Heart left ventricle (tissue), 16 donors: ENCODE data around the gene NACC2. TPM values are rescaled to one million over a fixed set of nuclear protein-coding genes. Genes with fewer than 3 reads are reported as not detected.
A peak's percentile ranks its signal among the peaks of the same experiment; 100 is the strongest.

Source experiments
- ATAC-seq, 4 donors: fragments of 200-7000 bp; cut with Tn5 transposase; one replicate each; pipeline ENCODE4 v1.9.1; 2020 to 2022; ENCODE audit warnings: moderate library complexity in 4 of 4, mild to moderate bottlenecking in 3 of 4, moderate number of reproducible peaks in 1 of 4
- DNase-seq, 5 donors: peaks; one replicate each; pipeline ENCODE4 v3.0.0-alpha.2; 2020
- H3K27ac ChIP-seq, 12 donors: fragments of 200-600 bp; sonication (generic) in 4 of 12; one replicate each; pipeline versions ENCODE4 v1.5.0 to v1.8.0; 2016 to 2022; ENCODE audit warnings: mild to moderate bottlenecking in 2 of 12
- H3K27me3 ChIP-seq, 9 donors: fragments of 200-600 bp; sonication (generic) in 2 of 9; one replicate each; pipeline versions ENCODE4 v1.5.1 to v1.8.0; 2016 to 2022; ENCODE audit warnings: mild to moderate bottlenecking in 3 of 9
- H3K36me3 ChIP-seq, 9 donors: fragments of 200-600 bp; sonication (generic) in 2 of 9; one replicate each; pipeline versions ENCODE4 v1.5.0 to v1.8.0; 2018 to 2022; ENCODE audit warnings: mild to moderate bottlenecking in 2 of 9
- H3K4me1 ChIP-seq, 12 donors: fragments of 200-600 bp; sonication (generic) in 4 of 12; one replicate each; pipeline versions ENCODE4 v1.5.0 to v1.8.0; 2016 to 2022; ENCODE audit warnings: mild to moderate bottlenecking in 3 of 12
- H3K4me3 ChIP-seq, 12 donors: fragments of 200-600 bp; sonication (generic) in 4 of 12; one replicate each; pipeline versions ENCODE4 v1.5.0 to v1.8.0; 2017 to 2022; ENCODE audit warnings: mild to moderate bottlenecking in 9 of 12, moderate library complexity in 4 of 12
- H3K9me3 ChIP-seq, 12 donors: fragments of 200-600 bp; sonication (generic) in 4 of 12; one replicate each; pipeline versions ENCODE4 v1.5.0 to v1.8.0; 2016 to 2022; ENCODE audit warnings: mild to moderate bottlenecking in 1 of 12
- POLR2A ChIP-seq, 2 donors: fragments of 450-650 bp; IDR thresholded peaks; one replicate each; pipeline ENCODE4 v1.6.1; 2017; ENCODE audit warnings: antibody characterized with exemption in 2 of 2, mild to moderate bottlenecking in 2 of 2, moderate library complexity in 2 of 2
- WGBS, 4 donors: extraction: QIAGEN DNeasy Blood & Tissue Kit in 2 of 4; methylation state at CpG; one replicate each; pipeline versions ENCODE4 v1.1.5 to v1.1.7; 2013 to 2018; 5-methylcytosine and 5-hydroxymethylcytosine counted together
- intact Hi-C, 10 donors: fragments of 100-400 bp; cut with DNase I; formaldehyde crosslinking; loops; one replicate each; pipeline versions ENCODE4 v1.11.1 to v1.14.2; 2022
- polyA plus RNA-seq, 2 donors: library from polyadenylated mRNA; stranded (reverse); fragments of 200-250 nt; gene quantifications; one replicate each; pipeline ENCODE4 v1.2.3, GENCODE V29; 2013
- total RNA-seq, 9 donors: library from RNA; depleted of rRNA in 2 of 9; stranded (reverse); fragments of >200 nt in 2 of 9; fragmentation: NEBNext Ultra II Directional in 3 of 9; extraction: Animal tissue kit (Norgen Biotek cat#: 25700) in 3 of 9; gene quantifications; one replicate each; pipeline versions ENCODE4 v1.1.0 to v1.2.4, GENCODE V29; 2016 to 2023
- TF ChIP-seq, protein P1 (sequence below), 12 donors: fragments of 200-600 bp; sonication (generic) in 4 of 12; IDR thresholded peaks; one replicate each; pipeline versions ENCODE4 v1.5.0 to v1.8.0; 2018 to 2022; ENCODE audit warnings: antibody characterized with exemption in 12 of 12, mild to moderate bottlenecking in 5 of 12
- donor health status: ischemic (EF 13 %, LVEDD 7.1; RV severe dilation, severe dysfunction).
- donor health status: healthy with polysubstance abuse.
- donor health status: DM: no; HTN: yes; CAD: no.
- donor health status: DM: no; HTN: no; CAD: no.
- donor health status: ischemic (EF 25% LVEDD 6.9; RV normal size, moderate dysfunction).
- donor health status: ischemic (EF 25% LVEDD 5.7; RV mildly dilated, moderate dysfunction).
- donor health status: healthy.
- donor health status: DM: yes; HTN: yes; CAD: no.
- donor health status: ischemic (EF 35%, LVEDD 5.7; RV mildly dilated, moderate dysfunction).
- donor health status: nonischemic (EF 11% LVEDD 7.7; RV severe dilation, severe dysfunction).
- donor health status: DM: yes; HTN: yes; CAD: no.
- donor health status: PGD.
- donor health status: ischemic (EF 29% LVEDD 5.4; RV normal size, mild dysfunction).
- donor health status: nonischemic (EF 23%, LVEDD 6.1; RV moderate dilation, normal function).

The NACC2 gene
- total and polyA plus RNA-seq, 11 donors: 17.9 to 66.5 (median 47.4) TPM

DNA sequence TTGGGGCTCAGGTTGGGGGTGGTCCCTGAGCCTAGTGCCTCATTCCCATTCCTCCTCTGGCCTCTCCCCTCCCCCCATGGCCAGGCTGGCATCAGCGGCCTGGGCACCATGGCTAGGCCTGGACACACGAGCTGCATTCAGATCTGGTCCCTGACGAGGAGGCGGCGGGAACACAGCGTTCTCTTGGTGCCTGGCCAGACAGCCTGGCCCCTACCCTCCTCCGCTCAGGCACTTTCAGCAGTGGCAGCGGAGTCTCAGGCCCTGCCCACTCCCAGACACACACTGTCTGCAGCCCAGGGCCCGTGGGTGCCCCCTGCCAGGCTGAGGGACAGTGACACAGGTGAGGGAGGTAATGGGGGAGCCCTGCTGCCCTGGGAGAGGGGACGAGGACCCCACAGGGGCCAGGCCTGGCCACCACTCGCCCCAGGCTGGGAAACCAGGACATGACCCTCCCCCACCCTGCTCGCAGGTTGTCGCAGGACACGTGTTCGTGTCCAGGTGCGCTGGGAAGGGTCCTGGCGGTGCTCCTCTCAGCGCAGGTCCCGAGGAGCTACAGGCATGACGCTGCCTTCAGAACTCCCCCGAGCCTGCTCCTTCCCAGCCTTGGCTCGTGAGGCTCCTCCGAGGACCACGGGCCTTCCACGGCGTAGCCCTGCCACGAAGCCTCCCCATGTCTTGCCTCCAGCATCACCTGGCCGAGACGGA, 114.0 kb downstream of the NACC2 start:
- peak; percentile 64 to 82 (median 76) for ATAC-seq
- Histone ChIP-seq H3K36me3 (no peaks in the 10 kb centered on the region), H3K4me1 (peaks cover 0 to 14% (median 9%) of the 10 kb centered on the region in 12 donors), H3K4me3 (no peak overlapping the region), H3K27me3 (peaks cover 0 to 3% (median 0%) of the 10 kb centered on the region in 9 donors), H3K27ac (no peak overlapping the region), H3K9me3 (no peaks in the 10 kb centered on the region)
- intact Hi-C loops: no loop called here
- peak in 2 of 5 donors; percentile 60 to 68 for DNase-seq
- TF ChIP-seq POLR2A (IDR thresholded peaks at IDR 0.05): no peak
- TF ChIP-seq, protein P1, sequence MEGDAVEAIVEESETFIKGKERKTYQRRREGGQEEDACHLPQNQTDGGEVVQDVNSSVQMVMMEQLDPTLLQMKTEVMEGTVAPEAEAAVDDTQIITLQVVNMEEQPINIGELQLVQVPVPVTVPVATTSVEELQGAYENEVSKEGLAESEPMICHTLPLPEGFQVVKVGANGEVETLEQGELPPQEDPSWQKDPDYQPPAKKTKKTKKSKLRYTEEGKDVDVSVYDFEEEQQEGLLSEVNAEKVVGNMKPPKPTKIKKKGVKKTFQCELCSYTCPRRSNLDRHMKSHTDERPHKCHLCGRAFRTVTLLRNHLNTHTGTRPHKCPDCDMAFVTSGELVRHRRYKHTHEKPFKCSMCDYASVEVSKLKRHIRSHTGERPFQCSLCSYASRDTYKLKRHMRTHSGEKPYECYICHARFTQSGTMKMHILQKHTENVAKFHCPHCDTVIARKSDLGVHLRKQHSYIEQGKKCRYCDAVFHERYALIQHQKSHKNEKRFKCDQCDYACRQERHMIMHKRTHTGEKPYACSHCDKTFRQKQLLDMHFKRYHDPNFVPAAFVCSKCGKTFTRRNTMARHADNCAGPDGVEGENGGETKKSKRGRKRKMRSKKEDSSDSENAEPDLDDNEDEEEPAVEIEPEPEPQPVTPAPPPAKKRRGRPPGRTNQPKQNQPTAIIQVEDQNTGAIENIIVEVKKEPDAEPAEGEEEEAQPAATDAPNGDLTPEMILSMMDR (IDR thresholded peaks at IDR 0.05): no peak
- WGBS, 4 donors: 84 to 100% (median 88%) methylated on average over 4 to 29 of the region's 29 CpGs

DNA sequence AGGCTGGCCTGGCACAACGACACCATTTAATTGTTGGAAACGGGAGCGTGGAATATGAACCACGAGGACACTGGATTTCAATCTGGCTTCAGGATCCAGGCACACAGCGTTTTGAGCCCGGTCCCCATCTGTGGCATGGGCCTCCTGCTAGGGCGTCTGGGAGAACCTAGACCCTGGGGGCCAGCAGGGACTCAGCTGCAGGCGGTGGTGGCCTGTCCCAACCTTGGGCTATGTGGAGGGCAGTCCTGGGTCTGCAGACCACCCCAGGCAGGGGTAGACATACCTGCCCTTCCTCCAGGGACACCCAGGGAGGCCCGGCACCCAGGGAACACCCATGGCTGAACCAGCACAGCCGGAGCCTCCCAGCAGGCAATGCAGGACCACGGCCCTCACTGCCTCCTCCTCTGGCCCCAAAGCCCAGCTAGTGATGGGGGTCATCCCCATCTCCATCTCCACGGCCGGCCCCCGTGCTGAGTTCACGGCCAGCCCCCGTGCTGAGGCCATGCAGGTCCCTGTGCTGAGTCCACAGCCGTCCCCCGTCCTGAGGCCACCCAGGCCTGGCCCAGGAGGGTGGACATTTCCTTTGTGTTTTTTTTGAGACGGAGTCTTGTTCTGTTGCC, 115.4 kb downstream of the NACC2 start:
- Histone ChIP-seq H3K27ac (no peak overlapping the region), H3K36me3 (no peaks in the 10 kb centered on the region), H3K4me3 (no peak overlapping the region), H3K4me1 (peaks cover 0 to 14% (median 9%) of the 10 kb centered on the region in 12 donors), H3K9me3 (no peaks in the 10 kb centered on the region), H3K27me3 (peaks cover 0 to 3% (median 0%) of the 10 kb centered on the region in 9 donors)
- 65 to 71% (median 67%) methylated on average over 18 to 19 of the region's 19 CpGs for WGBS, 4 donors
- DNase-seq (no peak), ATAC-seq (no peak)
- intact Hi-C loops: no loop called here
- TF ChIP-seq, protein P1 (IDR thresholded peaks at IDR 0.05): no peak
- TF ChIP-seq POLR2A (IDR thresholded peaks at IDR 0.05): no peak

DNA sequence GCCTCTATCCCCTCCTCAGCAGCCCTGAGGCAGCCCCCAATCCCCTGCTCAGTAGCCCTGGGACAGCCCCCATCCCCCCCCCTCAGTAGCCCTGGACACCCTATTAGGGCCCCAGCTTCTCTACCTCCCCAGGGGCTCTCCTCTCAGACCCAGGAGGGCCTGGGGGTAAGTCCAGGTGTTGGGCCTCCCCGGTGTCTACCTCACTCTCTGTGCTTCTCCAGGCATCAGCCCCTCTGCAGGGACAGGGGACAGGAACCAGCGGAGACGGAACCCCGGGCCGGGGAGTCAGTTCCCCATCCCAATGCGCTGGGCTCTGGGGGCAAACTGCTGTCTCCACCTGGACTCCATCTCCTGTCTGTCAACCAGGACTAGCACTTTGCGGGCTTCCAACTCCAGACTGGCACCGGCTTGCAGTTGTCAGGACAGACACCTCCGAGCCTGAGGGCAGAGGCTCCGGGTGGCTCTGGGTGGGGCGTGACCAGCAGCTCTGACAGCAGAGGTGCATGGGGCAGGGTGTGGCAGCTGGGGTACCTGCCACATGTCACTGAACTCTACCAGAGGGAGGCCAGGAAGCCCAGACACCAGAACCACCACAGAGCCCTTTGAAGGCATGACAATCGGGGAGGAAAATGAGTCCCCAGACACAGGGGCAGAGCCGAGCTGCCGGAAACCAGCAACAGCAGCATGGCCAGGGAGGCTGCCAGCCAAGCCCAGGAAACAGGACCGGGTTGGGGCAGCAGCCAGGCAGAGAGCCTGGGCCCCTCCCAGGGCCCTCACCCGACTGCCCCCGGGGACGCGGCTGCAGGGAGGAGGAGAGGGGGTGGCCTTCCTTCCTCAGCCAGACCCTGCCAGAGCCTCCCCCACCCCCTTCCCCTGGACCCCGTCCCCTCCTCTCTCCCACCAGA, 116.2 kb downstream of the NACC2 start:
- no peak for DNase-seq
- no peaks in the 10 kb centered on the region for H3K36me3 ChIP-seq
- peak in 3 of 4 donors; percentile 12 to 54 (median 29) for ATAC-seq
- 35 to 54% (median 42%) methylated on average over 12 to 20 of the region's 20 CpGs for WGBS, 4 donors
- no peaks in the 10 kb centered on the region for H3K9me3 ChIP-seq
- intact Hi-C loops: no loop called here
- H3K27me3 ChIP-seq: peaks cover 0 to 3% (median 0%) of the 10 kb centered on the region in 9 donors
- no peak for TF ChIP-seq POLR2A (IDR thresholded peaks at IDR 0.05)
- TF ChIP-seq, protein P1 (IDR thresholded peaks at IDR 0.05): no peak
- H3K4me1 ChIP-seq: peaks cover 0 to 15% (median 9%) of the 10 kb centered on the region in 12 donors
- H3K27ac ChIP-seq: no peak overlapping the region
- H3K4me3 ChIP-seq: no peak overlapping the region
